Measurements from ENCODE around the gene SLC25A12. TPM values are rescaled to one million over a fixed set of nuclear protein-coding genes. Genes with fewer than 3 reads are reported as not detected.

SLC25A12 gene
- total and polyA plus RNA-seq, 2 donors (not counting 3 experiments of a cell fraction or from before 2014, with no cell fraction given): 13.6 to 17.1 TPM

GRCh38 chr2:171792157-171792556, 101.9 kb downstream of the SLC25A12 start:
- no peaks in the 10 kb centered on the region for H3K79me2 ChIP-seq (ENCODE audit: control insufficient read depth, insufficient read depth, low read length)
- H3K4me1 ChIP-seq (ENCODE audit: control insufficient read depth, extremely low read depth, insufficient read depth, low read length): no peaks in the 10 kb centered on the region
- intact Hi-C loops (cut with micrococcal nuclease) (loop anchor here (10.0 kb wide), 1 partner anchor 217 kb away; no protein-coding TSS in a partner anchor), dilution Hi-C loops (cut with MboI; ENCODE audit: extremely low pct_ligation_motif_present, low sequenced_read_pairs) (no loop called here)
- H3K27me3 ChIP-seq (ENCODE audit: control insufficient read depth in 2 of 2, insufficient read depth in 2 of 2, low read length in 2 of 2): no peaks in the 10 kb centered on the region
- H3K36me3 ChIP-seq (ENCODE audit: control insufficient read depth in 2 of 2, extremely low read depth in 1 of 2, insufficient read depth in 2 of 2, low read length in 2 of 2): peaks cover 2 to 4% of the 10 kb centered on the region in 2 experiments
- H2AFZ ChIP-seq (ENCODE audit: low read depth, low read length): no peak overlapping the region
- POLR2A ChIA-PET: no interaction called here
- no peak for FAIRE-seq
- H3K4me3 ChIP-seq (replicated peaks in 1 of 3; ENCODE audit: insufficient read depth in 1 of 3, low read depth in 1 of 3, low read length in 3 of 3): no peak overlapping the region
- CTCF ChIA-PET: interaction anchor here (2.3 kb wide), 1 partner anchor 12 kb away, joined by 8 read pairs; no protein-coding TSS in a partner anchor
- no peaks in the 10 kb centered on the region for H3K9me3 ChIP-seq (replicated peaks; ENCODE audit: control insufficient read depth, insufficient read depth, low read length)
- H3K4me2 ChIP-seq (ENCODE audit: insufficient read depth, low read length): no peak overlapping the region
- no peak for TF ChIP-seq POLR2AphosphoS5 (IDR thresholded peaks at IDR 0.05; ENCODE audit: insufficient read depth, low read depth, low read length)
- TF ChIP-seq JUN (IDR thresholded peaks at IDR 0.05; ENCODE audit: borderline replicate concordance, insufficient read depth, insufficient read length, low read depth): no peak
- TF ChIP-seq MYC (IDR thresholded peaks at IDR 0.05; ENCODE audit: low read depth, low read length): no peak
- TF ChIP-seq, protein P1, sequence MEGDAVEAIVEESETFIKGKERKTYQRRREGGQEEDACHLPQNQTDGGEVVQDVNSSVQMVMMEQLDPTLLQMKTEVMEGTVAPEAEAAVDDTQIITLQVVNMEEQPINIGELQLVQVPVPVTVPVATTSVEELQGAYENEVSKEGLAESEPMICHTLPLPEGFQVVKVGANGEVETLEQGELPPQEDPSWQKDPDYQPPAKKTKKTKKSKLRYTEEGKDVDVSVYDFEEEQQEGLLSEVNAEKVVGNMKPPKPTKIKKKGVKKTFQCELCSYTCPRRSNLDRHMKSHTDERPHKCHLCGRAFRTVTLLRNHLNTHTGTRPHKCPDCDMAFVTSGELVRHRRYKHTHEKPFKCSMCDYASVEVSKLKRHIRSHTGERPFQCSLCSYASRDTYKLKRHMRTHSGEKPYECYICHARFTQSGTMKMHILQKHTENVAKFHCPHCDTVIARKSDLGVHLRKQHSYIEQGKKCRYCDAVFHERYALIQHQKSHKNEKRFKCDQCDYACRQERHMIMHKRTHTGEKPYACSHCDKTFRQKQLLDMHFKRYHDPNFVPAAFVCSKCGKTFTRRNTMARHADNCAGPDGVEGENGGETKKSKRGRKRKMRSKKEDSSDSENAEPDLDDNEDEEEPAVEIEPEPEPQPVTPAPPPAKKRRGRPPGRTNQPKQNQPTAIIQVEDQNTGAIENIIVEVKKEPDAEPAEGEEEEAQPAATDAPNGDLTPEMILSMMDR (IDR thresholded peaks at IDR 0.05; ENCODE audit: extremely low read depth in 1 of 2, insufficient read depth in 1 of 2, low read depth in 1 of 2, low read length in 2 of 2): no peak
- no peak for TF ChIP-seq EZH2 (IDR thresholded peaks at IDR 0.05; ENCODE audit: borderline replicate concordance, low read depth, low read length, severe bottlenecking)
- no peak for TF ChIP-seq GATA2 (IDR thresholded peaks at IDR 0.05; ENCODE audit: insufficient read depth, insufficient read length, low read depth, low read length)
- TF ChIP-seq FOS (IDR thresholded peaks at IDR 0.05; ENCODE audit: borderline replicate concordance, insufficient read depth, low read length): no peak
- no peak for TF ChIP-seq POLR2A (IDR thresholded peaks at IDR 0.05; ENCODE audit: low read depth, low read length)
- TF ChIP-seq MAX (IDR thresholded peaks at IDR 0.05; ENCODE audit: insufficient read depth, insufficient read length): no peak
- H4K20me1 ChIP-seq (replicated peaks; ENCODE audit: control insufficient read depth, extremely low read depth, insufficient read depth, low read length): no peaks in the 10 kb centered on the region
- no TSS peak for BruUV-seq (replicated peaks)
- no peaks in the 10 kb centered on the region for H3K9me1 ChIP-seq (replicated peaks; ENCODE audit: control insufficient read depth, extremely low read depth, insufficient read depth, low read length)
- no peak overlapping the region for H3K9ac ChIP-seq (replicated peaks; ENCODE audit: extremely low read depth, insufficient read depth, low read length)
- H3K27ac ChIP-seq (ENCODE audit: insufficient read depth, low read depth, low read length): no peak overlapping the region
- DNase-seq (ENCODE audit: low read depth, low spot score): no peak
